Caco-2 (cell line): ENCODE results near the gene PIM2. TPM values are rescaled to one million over a fixed set of nuclear protein-coding genes. Genes with fewer than 3 reads are reported as not detected.

ENCODE experiments used
- BruUV-seq: library from RNA; stranded (reverse); fragments of 400-500 nt; replicated peaks from 2 replicates; lab custom pipeline; 2021; lab: Mats Ljungman, UMichigan
- CTCF ChIA-PET: fragments of 300-600 bp; sonication (Branson Sonifier 250); formaldehyde crosslinking; loops from one replicate; lab custom pipeline; 2022; ENCODE audit warnings: antibody characterized with exemption; lab: Charles Lee
- POLR2A ChIA-PET: fragments of 300-600 bp; sonication (Branson Sonifier 250); formaldehyde crosslinking; loops from one replicate; lab custom pipeline; 2022; ENCODE audit warnings: antibody characterized with exemption; lab: Charles Lee
- DNase-seq, 2 experiments: peaks; one replicate each; pipeline versions ENCODE4 v3.0.0 to v3.0.0-alpha.2; 2020 to 2022
- H3K27me3 ChIP-seq: replicated peaks from 2 replicates; pipeline ENCODE4 v1.6.0; 2011; ENCODE audit warnings: low read length; ENCODE audit not compliant: control insufficient read depth, insufficient read depth
- H3K36me3 ChIP-seq: 2 replicates; pipeline ENCODE4 v1.5.1; 2011; ENCODE audit warnings: low read length; ENCODE audit not compliant: control insufficient read depth, insufficient read depth
- H3K4me1 ChIP-seq: fragments of 250-450 bp; sonication (Bioruptor Pico); 2 replicates; pipeline ENCODE4 v1.5.1; 2020; ENCODE audit warnings: mild to moderate bottlenecking
- H3K4me3 ChIP-seq: 2 replicates; pipeline ENCODE4 v1.5.1; 2011; ENCODE audit warnings: low read depth, mild to moderate bottlenecking, control low read depth, low read length
- H3K9me3 ChIP-seq: fragments of 250-450 bp; sonication (Bioruptor Pico); 2 replicates; pipeline ENCODE4 v1.5.1; 2020; ENCODE audit warnings: mild to moderate bottlenecking, moderate library complexity
- H3K27ac Mint-ChIP-seq: one replicate; pipeline ENCODE4 v1.8.0; 2022; ENCODE audit warnings: mixed read lengths; ENCODE audit not compliant: unreplicated experiment
- H3K27me3 Mint-ChIP-seq: one replicate; pipeline ENCODE4 v1.8.0; 2022; ENCODE audit warnings: mixed read lengths; ENCODE audit not compliant: insufficient read depth, unreplicated experiment
- H3K36me3 Mint-ChIP-seq: one replicate; pipeline ENCODE4 v1.8.0; 2022; ENCODE audit warnings: mild to moderate bottlenecking, mixed read lengths; ENCODE audit not compliant: insufficient read depth, unreplicated experiment
- H3K4me1 Mint-ChIP-seq: one replicate; pipeline ENCODE4 v1.8.0; 2022; ENCODE audit warnings: low read depth, mixed read lengths; ENCODE audit not compliant: unreplicated experiment
- H3K4me3 Mint-ChIP-seq: one replicate; pipeline ENCODE4 v1.8.0; 2022; ENCODE audit warnings: mild to moderate bottlenecking, moderate library complexity, mixed read lengths; ENCODE audit not compliant: unreplicated experiment
- H3K9me3 Mint-ChIP-seq: one replicate; pipeline ENCODE4 v1.8.0; 2022; ENCODE audit warnings: mixed read lengths; ENCODE audit not compliant: unreplicated experiment
- intact Hi-C: fragments of 100-400 bp; cut with micrococcal nuclease; formaldehyde crosslinking; loops from one replicate; pipeline ENCODE4 v1.10.0; 2022; ENCODE audit not compliant: unreplicated experiment
- total RNA-seq: library from RNA; stranded (reverse); gene quantifications from 2 replicates; pipeline ENCODE4 v1.2.3, GENCODE V29; 2022
- TF ChIP-seq, protein P1 (sequence below), 2 experiments: fragments of 200-600 bp in 1 of 2; IDR thresholded peaks; 1 replicate in 1 of 2; 2 replicates in 1 of 2; pipeline versions ENCODE4 v1.5.1 to v1.8.0; 2011 to 2022; ENCODE audit warnings: antibody characterized with exemption in 1 of 2, control low read depth in 1 of 2, inconsistent platforms in 1 of 2, low read depth in 1 of 2, low read length in 1 of 2, mild to moderate bottlenecking in 1 of 2, moderate library complexity in 1 of 2; ENCODE audit not compliant: insufficient read depth in 1 of 2, severe bottlenecking in 1 of 2, unreplicated experiment in 1 of 2

PIM2 gene
- total RNA-seq, 1 experiment from 2014 or later: 12.0 TPM

DNA sequence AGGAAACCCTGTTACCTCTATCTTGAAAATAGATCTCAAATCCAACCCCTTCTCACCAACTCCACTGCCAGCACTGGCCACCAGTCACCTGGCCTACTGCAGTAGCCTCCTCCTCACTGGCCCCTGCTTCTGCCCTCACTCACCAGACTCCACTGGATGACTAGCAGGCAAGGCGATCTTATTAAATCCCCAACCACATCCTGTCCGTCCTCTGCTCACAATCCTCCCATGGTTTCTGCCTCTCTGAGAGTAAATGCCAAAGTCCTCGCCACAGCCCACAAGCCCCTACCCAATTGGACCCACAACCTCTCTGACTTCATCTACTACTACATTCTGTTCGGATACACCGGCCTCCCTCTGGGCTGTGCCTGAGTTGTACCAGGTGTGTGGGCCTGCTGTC lies 5.4 kb upstream of the PIM2 start:
- no peak overlapping the region for H3K4me3 ChIP-seq
- H3K4me3 Mint-ChIP-seq: no peak overlapping the region
- CTCF ChIA-PET: no interaction called here
- no peak for DNase-seq
- H3K36me3 ChIP-seq: no peaks in the 10 kb centered on the region; the same call in 1 of the 2 replicates
- TF ChIP-seq, protein P1, sequence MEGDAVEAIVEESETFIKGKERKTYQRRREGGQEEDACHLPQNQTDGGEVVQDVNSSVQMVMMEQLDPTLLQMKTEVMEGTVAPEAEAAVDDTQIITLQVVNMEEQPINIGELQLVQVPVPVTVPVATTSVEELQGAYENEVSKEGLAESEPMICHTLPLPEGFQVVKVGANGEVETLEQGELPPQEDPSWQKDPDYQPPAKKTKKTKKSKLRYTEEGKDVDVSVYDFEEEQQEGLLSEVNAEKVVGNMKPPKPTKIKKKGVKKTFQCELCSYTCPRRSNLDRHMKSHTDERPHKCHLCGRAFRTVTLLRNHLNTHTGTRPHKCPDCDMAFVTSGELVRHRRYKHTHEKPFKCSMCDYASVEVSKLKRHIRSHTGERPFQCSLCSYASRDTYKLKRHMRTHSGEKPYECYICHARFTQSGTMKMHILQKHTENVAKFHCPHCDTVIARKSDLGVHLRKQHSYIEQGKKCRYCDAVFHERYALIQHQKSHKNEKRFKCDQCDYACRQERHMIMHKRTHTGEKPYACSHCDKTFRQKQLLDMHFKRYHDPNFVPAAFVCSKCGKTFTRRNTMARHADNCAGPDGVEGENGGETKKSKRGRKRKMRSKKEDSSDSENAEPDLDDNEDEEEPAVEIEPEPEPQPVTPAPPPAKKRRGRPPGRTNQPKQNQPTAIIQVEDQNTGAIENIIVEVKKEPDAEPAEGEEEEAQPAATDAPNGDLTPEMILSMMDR (IDR thresholded peaks at IDR 0.05; ENCODE audit: insufficient read depth in 1 of 2, low read depth in 1 of 2, low read length in 1 of 2, severe bottlenecking in 1 of 2, unreplicated experiment in 1 of 2): no peak
- no peaks in the 10 kb centered on the region for H3K27me3 ChIP-seq
- peaks cover 15% of the 10 kb centered on the region for H3K36me3 Mint-ChIP-seq
- no peaks in the 10 kb centered on the region for H3K4me1 ChIP-seq
- POLR2A ChIA-PET: no interaction called here
- no peaks in the 10 kb centered on the region for H3K9me3 Mint-ChIP-seq
- no peaks in the 10 kb centered on the region for H3K27me3 Mint-ChIP-seq
- intact Hi-C loops: no loop called here
- peaks cover 7% of the 10 kb centered on the region for H3K4me1 Mint-ChIP-seq
- H3K9me3 ChIP-seq: no peaks in the 10 kb centered on the region
- H3K27ac Mint-ChIP-seq: peak overlapping the region; percentile 23
- BruUV-seq: no TSS peak

DNA sequence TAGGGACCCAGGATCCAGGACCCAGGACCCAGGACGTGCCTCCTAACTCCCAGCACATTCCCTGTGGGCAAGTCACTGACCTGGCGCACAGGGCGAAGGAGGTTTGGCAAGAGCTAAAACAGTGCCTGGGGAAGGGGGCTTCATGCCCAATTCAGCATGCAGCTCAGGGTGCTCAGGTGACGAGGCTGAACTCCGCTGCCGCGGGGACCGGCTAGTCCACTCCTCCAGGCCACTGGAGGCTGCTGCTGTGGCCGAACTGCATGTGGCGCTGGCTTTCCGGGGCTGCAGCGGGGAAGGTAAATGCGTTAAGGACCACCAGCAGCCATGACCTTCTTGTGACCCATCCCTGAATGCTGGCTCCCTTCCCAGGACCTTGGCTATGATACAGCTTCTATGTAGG lies 4.9 kb upstream of the PIM2 start:
- BruUV-seq: no TSS peak
- CTCF ChIA-PET: no interaction called here
- POLR2A ChIA-PET: no interaction called here
- Histone ChIP-seq H3K4me3 (no peak overlapping the region), H3K36me3 (no peaks in the 10 kb centered on the region; the same call in 1 of the 2 replicates), H3K9me3 (no peaks in the 10 kb centered on the region), H3K27me3 (no peaks in the 10 kb centered on the region), H3K4me1 (no peaks in the 10 kb centered on the region)
- peaks cover 7% of the 10 kb centered on the region for H3K4me1 Mint-ChIP-seq
- peaks cover 19% of the 10 kb centered on the region for H3K36me3 Mint-ChIP-seq
- TF ChIP-seq, protein P1 (IDR thresholded peaks at IDR 0.05; ENCODE audit: insufficient read depth in 1 of 2, low read depth in 1 of 2, low read length in 1 of 2, severe bottlenecking in 1 of 2, unreplicated experiment in 1 of 2): no peak
- no peaks in the 10 kb centered on the region for H3K27me3 Mint-ChIP-seq
- peak overlapping the region; percentile 23 for H3K27ac Mint-ChIP-seq
- intact Hi-C loops: no loop called here
- no peak for DNase-seq
- H3K9me3 Mint-ChIP-seq: no peaks in the 10 kb centered on the region
- no peak overlapping the region for H3K4me3 Mint-ChIP-seq

DNA sequence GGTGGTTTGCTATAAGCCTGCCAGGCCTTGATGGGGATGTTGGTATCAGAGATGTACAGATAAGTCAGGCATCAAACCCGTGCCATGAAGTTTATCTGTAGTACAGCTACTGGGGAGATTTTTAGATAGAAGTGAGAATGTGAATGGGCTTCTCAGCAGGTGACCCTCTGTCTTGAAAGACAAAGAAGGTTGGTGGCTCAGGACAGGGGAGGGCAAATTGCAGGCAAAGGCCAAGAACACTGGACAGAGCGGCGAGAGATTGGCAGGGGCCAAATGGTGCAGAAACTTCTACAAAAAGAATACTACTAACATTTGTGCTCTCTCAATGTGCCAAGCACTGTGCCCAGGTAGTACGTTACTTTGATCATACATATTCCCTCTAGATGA lies 1.9 kb upstream of the PIM2 start:
- TF ChIP-seq, protein P1 (IDR thresholded peaks at IDR 0.05; ENCODE audit: insufficient read depth in 1 of 2, low read depth in 1 of 2, low read length in 1 of 2, severe bottlenecking in 1 of 2, unreplicated experiment in 1 of 2): no peak
- no TSS peak for BruUV-seq
- Mint-ChIP-seq H3K27ac (peak overlapping the region; percentile 90), H3K27me3 (no peaks in the 10 kb centered on the region), H3K36me3 (peaks cover 42% of the 10 kb centered on the region), H3K4me3 (no peak overlapping the region), H3K9me3 (no peaks in the 10 kb centered on the region), H3K4me1 (peaks cover 19% of the 10 kb centered on the region)
- DNase-seq: no peak
- Histone ChIP-seq H3K9me3 (no peaks in the 10 kb centered on the region), H3K36me3 (no peaks in the 10 kb centered on the region; the same call in 1 of the 2 replicates), H3K4me3 (no peak overlapping the region), H3K27me3 (no peaks in the 10 kb centered on the region), H3K4me1 (peaks cover 3% of the 10 kb centered on the region; the same call in 1 of the 2 replicates)
- CTCF ChIA-PET: no interaction called here
- intact Hi-C loops: no loop called here
- POLR2A ChIA-PET: no interaction called here
